COR-L47 (cell line): ENCODE measurements around the gene NOTO.
"Not testable (repeated sequence)": the region's sequence is repeated elsewhere in the genome, so short reads cannot be mapped to it uniquely, and the experiment has no call there.

ENCODE experiments used
- DNase-seq: peaks from one replicate; lab custom pipeline; 2025; lab: John Stamatoyannopoulos, UW

Gene NOTO

DNA sequence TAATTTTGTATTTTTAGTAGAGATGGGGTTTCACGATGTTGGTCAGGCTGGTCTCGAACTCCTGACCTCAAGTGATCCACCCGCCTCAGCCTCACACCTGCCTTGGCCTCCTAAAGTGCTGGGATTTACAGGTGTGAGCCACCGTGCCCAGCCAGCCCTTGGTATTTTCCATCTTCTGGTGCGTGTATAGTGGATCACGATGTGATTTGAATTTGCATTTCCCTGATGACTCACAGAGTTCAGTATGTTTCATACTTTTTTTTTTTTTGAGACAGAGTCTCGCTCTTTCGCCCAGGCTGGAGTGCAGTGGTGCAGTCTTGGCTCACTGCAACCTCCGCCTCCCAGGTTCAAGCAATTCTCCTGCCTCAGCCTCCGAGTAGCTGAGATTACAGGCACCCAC, 2.1 kb upstream of the NOTO start:
- DNase-seq, result not testable (repeated sequence)

DNA sequence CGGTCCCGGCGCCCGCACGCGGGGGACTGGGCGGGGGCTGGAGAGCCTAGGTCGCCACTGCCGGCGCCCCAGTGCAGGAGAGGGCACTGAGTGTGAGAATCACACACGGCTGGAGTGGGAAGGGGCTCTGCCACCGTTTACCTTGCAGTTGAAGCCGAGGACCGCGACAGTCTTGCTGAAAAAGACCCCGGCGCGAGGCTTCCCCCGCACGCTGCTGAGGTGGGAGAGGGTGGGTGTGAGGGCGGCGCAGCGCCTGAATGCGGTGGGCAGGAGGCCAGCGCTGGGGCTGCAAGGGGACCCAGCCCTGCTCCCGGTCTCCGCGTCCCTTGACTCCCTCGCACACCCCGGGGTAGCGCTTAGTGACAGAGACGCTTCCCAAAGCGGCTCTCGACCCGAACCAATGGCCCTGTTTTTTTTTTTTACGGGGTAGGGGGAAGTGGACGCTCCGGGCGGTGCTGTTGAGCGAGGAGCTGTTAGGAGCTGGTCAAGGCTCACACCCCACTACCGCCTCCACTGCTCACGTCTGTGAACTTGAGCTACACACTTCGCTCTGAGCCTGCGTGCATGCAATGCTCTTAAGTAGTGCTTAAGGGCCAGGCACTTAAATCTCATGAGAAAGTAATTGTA, 794 bp downstream of the NOTO start:
- no peak for DNase-seq

DNA sequence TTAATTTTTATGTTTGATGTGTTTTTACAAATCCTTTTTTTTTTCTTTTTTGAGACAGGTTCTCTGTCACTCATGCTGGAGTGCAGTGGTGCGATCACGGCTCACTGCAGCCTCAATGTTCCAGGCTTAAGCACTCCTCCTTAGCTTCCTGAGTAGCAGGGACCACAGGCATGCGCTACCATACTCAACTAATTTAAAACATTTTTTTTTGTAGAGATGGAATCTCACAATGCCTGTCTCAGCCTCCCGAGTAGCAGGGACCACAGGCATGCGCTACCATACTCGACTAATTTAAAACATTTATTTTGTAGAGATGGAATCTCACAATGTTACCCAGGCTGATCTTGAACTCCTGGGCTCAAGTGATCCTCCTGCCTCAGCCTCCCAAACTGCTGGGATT, 3.2 kb downstream of the NOTO start:
- DNase-seq, result no peak

DNA sequence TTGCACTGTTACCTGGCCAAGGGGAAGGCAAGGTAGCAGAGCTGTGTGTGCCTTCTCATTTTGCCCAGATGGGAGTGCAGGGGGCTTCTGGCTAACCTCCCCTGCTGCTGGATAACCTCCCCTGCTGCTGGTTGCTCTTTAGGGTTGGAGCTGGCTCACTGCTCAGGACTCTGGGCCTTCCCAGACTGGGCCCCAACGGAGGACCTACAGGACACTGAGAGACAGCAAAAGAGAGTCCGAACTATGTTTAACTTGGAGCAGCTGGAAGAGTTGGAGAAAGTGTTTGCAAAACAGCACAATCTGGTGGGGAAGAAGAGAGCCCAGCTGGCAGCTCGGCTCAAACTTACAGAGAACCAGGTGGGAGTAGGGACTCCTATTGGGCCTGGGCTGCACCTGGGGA, 5.9 kb downstream of the NOTO start:
- DNase-seq, result no peak

DNA sequence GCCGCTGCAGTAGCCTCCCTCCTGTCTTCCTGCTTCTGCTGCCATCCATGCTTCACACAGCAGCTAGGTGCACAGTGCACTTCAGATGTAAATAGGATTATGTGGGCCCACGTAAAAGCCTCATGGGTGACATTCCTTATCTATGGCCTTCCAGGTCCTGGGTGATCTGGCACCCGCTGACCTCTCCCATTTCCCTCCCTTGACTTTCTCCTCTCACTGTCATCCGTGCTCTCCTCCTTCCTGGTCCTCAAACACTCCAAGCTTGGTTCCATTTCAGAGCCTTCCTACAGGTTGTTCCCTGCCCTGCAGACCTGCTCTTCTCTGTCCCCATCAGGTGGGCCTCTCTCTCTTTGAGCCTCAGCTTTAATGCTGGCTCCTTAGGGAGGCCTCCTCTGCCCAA, 7.6 kb downstream of the NOTO start:
- no peak for DNase-seq

DNA sequence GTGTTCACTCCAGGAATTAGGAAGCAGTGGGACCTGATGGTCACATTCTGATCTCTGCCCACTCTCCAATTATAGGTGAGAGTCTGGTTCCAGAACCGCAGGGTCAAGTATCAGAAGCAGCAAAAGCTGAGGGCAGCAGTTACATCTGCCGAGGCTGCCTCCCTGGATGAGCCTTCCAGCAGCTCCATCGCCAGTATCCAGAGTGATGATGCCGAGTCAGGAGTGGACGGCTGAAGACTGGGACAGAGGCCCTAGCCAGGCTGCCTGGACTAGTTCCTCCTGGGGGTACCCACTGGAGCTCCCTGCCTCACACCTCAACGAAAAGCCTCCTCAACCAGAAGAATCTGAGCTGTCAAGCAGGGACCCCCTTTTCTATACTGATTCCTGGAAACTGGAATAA, 8.3 kb downstream of the NOTO start:
- DNase-seq, result no peak

DNA sequence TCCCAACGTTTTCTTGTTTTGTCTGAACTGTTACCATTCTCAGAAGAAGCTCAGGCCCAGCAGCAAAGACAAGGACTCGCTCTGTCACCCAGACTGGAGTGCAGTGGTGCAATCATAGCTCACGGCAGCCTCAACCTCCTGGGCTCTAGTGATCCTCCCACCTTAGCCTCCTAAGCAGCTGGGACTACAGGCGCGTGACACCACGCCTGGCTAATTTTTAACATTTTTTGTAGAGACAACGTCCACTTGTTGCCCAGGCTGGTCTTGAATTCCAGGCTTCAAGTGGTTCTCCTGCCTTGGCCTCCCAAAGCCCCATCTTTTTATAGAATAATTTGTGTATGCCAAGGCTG, 9.7 kb downstream of the NOTO start:
- no peak for DNase-seq

DNA sequence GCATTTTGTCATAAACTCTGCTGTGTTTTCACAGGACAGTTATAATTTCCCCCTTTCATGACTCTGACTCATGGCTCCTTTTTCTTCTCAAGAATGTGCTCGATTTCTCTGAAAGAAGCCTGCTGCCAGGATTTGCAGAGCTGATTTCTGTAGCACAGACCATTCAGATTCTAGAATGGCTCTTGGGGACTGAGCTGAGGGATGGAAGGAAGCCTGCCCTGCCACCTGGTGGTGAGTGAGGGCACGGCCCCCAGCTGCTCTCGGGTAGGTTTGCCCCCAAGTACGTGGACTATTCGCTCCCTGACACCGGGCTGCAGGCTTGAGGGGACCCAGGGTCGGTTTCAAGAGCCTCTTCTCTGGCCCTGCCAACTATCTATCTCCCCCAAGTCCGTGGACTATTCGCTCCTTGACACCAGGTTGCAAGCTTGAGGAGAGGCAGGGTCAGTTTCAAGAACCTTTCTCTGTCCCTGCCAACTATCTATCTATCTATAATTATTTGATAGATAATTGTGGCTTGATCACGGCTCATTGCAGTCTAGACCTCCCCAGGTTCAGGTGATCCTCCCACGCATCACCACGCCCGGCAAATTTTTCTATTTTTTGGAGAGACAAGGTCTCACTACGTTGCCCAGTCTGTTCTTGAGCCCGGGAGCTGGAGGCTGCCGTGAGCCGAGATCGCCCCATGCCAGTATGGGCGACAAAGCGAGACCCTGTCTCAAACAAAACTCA, 10.2 kb downstream of the NOTO start:
- DNase-seq, result peak; percentile 59

DNA sequence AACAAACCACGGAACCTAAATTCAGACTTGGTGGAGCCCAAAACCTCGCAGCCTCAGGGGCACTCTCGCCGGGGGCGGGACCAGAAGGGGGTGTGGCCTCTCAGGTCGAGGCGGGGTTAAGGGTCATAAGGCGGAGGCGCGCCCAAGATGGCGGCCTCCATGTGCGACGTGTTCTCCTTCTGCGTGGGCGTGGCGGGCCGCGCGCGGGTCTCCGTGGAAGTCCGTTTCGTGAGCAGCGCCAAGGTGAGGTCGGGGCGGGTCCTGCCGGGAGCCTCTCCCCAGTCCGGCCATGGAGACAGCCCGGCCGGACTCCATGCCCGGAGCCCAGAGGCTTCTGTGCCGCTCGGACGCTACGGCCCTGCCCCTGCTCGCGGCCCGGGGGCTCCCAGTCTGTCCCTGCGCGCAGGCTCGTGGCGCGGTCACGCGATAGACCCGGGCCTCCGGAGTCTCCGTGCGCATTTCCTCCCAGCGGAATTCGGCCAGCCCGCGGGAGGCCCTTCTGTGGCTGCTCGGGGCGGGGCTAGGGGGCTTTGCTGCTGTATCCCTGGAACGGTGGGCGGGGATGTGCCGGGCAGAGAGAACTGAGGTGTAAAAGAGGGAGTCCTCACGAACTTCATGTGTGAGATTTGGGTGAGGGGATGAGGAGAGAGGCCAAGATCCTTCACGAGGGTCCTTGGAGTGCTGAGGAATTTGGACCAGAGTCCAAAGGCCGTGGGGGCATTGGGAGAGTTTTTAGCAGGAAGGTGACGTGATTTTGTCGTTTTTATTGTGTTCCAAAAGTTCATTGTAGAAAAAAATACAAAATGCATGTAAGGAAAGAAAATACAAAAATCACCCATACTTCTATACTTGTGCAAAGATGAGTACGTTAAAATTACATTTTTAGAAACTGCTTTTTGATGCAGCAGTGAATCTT, 12.0 kb downstream of the NOTO start, which contains the start of gene SMYD5:
TSS of gene SMYD5 (plus strand) at position 126 of the 916 bp plus-strand sequence. CDS start at position 148, 22 bp downstream.
- peak; percentile 67 for DNase-seq

DNA sequence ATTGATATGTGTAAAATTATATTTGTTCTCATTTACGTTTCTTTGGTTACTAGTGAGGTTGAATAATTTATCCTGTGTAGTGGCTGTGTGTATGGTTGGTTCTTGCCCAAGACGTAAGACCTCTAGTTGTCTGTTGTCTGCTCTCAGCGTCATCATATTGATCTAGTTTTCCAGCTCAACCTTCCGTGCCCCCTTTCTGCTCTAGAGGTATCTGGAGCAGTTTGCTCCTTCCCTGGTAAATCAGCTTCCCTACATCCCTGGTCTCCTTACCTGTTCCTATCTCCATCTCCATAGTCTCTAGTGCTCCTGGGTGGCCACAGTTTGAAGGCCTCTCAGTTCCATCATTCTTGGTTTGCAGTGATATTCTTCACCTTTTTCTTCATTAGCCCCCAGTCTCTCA, 12.9 kb downstream of the NOTO start:
- no peak for DNase-seq

DNA sequence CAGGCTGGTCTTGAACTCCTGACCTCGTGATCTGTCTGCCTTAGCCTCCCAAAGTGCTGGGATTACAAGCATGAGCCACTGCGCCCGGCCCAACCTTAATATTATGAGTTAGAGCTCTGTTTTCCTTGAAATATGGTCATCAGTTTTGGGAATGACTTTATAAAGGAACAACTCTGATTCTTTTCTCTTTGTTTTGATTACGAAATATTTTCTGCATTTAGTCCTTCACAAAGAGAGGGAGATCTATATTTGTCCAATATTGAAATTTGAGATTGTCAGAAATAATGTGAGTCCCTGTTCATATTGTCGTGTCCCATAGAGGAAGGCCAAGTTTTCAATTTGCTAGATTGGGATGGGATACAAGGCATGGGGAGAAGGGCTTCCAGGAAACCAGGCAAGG, 14.8 kb downstream of the NOTO start:
- no peak for DNase-seq

DNA sequence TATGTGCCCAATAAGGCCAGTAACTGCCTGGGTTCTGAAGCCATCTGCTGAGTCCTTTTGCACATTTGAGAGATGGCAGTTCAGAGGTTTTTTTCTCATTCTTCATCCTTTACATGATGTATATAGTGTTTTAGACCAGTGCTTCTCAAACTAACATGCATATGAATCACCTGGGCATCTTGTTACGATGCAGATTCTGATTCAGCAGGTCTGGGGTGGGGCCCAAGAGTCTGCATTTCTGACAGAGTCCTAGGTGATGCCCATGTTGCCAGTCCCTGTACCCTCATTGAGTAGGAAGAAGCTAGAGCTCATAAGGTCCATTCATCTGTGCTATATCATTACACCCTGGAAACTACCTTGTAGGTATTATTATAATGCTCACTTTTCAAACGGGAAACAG, 15.5 kb downstream of the NOTO start:
- no peak for DNase-seq

DNA sequence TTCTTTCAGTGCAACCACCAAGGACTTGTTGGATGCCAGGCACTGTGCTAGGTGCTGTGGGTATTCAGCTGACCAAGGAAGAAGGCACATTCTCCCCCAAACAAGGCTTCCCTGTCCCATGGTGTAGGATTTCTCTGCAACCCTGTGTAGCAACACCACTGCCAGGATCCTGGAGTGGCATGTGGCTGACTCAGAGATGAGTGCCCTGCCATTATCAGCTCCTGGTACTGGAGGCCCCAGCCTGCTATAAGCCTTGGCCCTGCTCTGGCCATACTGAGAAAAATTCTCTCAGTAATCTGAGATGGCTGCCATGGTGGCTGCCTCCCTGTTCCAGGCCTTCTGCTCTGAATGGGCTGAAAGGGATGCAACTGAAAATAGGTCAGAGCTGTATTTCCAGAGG, 15.9 kb downstream of the NOTO start:
- no peak for DNase-seq

DNA sequence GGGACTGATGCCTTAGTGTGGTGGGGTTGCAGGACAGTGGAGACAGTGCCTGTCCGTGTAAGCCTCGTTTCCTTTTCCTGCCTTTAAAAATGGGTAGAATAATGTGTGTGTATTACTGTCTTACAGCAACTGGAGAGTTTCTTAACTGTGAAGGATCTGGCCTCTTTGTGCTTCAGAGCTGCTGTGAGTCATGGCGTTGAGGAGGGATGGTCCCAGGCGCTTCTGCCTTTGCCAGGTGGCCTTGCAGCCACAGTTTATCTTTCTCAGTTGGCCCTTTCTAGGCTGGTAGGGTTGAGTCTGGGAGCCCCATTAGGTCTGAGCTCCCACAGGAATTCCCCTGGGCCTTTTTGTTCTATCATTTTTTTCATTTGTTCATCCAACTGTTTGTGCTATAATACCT, 21.4 kb downstream of the NOTO start:
- DNase-seq, result no peak

DNA sequence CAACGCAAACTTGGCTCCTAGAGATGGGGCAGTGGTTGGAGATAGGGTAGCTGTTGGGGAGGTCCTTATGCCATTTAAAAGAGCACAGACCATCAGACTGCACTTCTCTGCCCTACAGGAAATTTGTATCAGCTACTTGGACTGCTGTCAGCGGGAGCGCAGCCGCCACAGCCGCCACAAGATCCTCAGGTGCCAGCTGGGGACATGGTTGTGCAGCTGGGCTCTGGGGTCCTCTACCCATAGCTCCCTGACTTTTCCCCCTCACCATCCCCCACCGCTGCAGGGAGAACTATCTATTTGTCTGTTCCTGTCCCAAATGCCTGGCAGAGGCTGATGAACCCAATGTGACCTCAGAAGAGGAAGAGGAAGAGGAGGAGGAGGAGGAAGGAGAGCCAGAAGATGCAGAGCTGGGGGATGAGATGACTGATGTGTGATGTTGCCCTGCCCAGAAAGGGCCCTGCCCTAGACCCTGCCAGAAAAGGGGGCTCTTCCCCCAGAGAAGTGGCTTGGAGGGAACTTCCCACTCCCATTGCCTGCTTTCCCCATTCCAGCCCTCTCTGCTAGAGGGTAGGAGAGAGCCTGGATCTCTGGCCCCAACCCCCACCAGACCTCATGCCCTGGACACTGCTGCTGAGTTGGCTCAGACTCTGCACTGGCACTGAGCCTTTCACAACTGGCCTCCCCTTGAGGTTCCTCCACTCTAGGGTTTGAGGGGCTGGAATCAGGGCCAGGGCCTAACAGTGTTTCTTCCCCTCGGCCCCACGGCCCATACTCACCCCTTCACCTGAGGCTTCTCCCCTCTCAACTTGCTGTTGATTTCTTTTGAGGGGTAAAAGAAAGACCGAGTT, 23.4 kb downstream of the NOTO start:
- no peak for DNase-seq

DNA sequence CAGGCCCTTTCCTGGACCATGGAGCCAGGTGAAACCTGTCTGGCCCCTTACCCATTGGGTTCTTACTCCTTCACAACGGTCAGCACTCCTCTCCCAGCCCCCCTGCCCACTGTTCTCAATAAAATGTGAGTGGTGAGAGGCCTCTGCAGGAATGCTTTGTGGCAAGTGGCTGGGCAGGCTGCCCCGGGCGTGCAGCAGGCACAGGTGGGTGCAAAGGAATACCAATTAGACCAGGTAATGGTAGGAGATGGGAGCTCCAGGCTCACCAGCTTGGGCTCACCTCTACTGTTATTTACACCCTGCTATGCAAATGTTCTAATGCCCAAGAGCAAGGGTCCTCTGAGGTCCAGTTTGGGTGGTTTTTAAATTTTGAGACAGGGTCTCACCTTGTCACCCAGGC, 24.7 kb downstream of the NOTO start:
- no peak for DNase-seq

DNA sequence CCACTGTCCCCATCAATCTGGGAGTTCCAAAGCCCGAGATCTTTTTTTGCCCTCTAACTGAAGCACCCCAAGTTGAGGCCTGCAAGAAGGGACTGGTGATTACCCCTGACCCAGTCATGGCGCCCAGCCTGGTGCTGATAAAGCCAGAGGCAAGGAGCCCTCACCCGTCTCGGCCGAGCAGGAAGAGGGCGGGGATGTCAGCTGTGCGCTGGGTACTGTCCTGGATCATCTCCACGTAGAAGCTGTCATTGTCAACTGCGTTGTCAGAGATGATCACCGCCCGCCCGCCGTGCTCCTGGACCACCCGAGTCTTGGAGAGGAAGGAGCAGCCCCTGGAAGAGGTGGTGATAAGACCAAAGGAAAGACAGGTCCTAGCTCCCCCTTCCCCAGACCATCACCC, 26.3 kb downstream of the NOTO start:
- DNase-seq, result no peak

DNA sequence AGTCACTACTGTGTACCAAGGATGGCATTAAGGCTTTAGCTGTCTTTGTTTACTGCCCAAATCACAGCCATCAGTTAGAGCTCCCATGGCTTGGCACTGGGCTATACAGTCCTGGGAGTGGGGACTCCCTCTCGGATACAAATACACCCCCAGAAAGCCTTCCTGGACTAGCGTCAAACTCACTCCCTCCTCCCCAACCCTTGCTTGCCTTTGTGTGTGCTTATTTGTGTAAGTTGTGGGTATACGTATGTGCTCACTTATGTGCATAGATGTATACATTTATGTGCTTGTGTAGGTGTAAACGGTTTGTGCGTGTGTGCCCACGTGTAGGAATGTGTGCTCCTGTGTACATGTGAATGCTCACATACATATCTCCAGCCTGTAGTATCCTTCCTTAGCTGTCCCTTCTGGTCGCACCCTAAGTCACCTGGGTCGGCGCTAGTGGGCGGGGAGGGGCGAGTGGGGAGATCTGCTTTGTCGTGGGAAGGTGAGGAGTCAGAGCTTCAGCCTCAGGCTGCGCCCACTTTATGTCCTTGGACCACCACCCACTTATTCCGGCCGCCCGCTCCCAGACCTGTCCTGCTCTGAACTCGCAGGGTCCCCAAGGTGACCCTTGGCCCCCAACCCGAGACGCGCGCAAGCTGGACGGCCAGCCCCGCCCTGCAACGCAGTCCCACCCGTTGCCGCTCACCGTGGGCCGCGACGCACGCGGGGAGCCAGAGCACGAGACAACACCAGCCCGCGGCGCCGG, 30.2 kb downstream of the NOTO start:
- DNase-seq, result no peak

DNA sequence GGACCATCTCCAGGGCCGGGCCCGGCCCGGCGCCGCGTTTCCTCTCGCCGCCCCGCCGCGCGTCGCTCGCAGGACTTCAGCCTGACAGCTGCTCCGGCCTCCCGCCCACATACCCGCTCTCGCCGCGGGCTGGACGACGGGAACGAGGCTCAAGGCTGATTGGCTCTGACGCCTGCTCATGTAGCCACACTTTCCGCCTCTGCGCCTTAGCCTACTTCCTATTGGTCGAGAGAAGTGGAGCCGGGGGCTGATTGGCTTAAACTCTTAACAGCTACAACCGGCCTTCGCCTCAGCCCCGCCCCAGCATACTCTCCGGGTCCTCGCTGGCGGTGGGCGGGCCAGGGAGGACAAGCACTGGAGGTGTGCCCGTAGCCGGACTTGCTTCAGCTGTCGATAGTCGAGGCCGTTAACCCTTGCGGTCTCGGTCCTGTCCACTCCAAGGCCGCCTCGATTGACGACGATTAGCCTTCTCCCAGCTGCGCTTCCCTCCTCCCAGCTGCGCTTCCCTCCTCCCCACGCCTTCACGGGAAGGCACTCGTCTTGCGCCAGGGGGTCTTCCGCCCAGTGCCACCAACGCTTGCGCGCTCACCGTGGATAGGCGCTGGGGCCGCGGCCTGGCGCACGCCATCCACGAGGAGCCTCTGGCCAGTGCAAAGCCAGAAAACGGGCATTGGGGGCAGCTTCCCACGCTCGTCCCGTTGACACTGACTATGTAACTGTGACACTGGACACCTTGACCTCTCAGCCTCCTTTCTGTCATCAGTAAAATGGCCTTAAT, 31.0 kb downstream of the NOTO start, which contains the start of gene PRADC1:
TSS of gene PRADC1 (minus strand) at position 86 of the 778 bp plus-strand sequence. CDS start at position 7, 79 bp downstream.
- DNase-seq, result peak; percentile 99
